Renal pelvis (tissue), 4 donors: ENCODE results near the gene DLGAP5. TPM values are rescaled to one million over a fixed set of nuclear protein-coding genes. Genes with fewer than 3 reads are reported as not detected.

Experiments
- DNase-seq: peaks from one replicate; pipeline ENCODE4 v3.0.0-alpha.2; 2013
- polyA plus RNA-seq, 3 donors: library from polyadenylated mRNA; unstranded; fragments of 120-200 nt; gene quantifications; one replicate each; pipeline ENCODE4 v1.2.1, GENCODE V29; 2013; ENCODE audit not compliant: insufficient read length in 3 of 3

The DLGAP5 gene
- polyA plus RNA-seq, 3 donors = 25.3 to 32.8 (median 27.6) TPM

DNA sequence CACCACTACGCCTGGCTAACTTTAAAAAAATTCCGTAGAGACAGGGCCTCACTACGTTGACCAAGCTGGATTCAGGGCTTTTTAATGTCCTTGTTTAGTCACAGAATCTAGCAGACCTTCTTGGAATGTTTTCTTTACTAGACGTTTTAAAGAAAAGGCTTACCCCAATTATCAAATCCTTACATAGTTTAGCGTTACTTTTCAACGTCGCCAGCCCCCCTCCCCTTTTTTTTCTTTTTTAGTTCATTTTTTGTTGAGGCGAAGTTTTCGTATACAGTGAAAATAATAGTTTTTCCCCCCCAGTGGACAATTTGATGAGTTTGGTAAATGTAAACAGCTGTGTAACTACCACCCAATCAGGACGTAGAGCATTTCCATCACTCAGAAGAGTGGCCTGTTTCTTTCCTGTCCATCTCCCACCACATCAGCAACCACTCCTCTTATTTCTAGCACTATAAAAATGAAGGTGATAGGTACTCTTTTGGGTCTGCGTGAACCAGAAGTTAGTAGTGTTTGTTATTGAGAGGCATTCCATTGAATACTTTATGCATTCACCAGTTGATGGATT, 753 bp upstream of the DLGAP5 start:
- DNase-seq = no peak

DNA sequence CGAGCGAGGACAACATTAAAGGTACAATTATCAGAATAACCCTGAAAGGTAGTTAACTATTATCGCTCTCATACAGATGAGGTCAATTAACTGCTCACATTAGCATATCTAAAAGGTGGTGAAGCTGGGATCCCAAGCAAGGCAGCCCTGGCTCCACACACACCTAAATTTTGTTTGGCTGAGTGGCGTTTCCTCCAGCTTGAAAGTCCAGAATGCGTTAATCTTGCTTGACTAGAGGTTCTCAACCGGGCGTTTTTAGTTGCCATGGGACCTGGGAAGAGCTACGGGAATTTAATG, 531 bp downstream of the DLGAP5 start:
- no peak for DNase-seq

DNA sequence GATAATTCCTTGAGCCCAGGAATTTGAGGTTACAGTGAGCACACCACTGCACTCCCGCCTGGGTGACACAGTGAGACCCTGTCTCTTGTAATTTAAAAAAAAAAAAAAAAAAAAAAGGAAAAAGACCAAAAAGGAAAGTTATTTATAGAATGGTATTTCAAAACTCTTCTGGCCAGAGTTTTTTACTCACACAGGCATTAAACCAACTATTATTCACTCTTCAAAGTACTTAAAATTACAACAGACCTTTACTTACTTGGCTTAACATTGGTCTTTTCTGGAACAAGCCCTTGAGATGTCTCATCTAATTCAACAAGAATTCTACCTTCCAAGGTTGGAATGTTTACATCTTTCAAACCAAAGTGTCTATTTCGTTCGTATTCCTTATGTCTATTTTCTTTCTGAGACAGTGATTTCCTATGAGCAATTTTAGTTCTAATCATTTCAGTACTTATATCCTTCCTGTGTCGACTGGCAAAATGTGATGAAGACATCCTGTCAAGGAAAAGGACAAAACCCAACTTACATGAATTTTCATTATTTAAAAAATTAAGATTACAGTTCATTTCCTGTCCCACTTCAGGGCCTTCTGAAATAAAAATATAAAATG, 2.6 kb downstream of the DLGAP5 start:
- no peak for DNase-seq

DNA sequence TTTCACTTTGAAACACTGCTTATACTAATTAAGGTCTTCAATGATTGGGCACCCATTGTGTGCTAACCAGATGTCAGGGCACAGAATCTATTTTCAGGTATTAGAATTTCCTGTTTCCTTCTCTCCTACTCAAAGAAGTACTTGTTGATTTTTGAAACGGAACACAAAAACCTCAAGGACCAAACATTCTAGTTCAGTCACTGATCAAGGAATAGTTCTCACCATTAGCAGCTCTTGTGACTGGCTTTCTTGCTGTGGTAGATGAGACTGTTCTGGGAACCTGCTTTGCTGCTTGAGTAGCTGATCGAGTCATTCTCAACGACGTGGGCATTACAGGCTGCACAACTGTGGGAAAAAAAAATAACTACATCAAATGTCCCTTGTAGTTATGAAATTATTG, 11.0 kb downstream of the DLGAP5 start:
- no peak for DNase-seq

DNA sequence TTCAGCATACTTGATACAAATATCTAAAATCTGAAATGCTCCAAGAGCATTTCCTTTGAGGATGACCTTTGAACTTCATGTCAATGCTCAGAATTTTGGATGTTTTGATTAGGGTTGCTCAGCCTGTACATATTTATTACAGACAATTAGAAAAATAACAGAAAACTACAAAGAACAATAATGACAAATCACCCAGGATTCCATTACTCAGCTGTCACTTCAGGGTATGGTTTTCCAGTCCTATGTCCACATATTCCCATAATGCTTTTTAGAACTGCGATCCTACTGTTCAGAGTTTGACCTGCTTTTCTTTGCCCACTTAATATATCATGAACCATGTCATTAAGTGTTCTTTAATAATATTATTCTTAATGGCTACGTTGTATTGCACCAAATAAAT, 11.4 kb downstream of the DLGAP5 start:
- DNase-seq = no peak

DNA sequence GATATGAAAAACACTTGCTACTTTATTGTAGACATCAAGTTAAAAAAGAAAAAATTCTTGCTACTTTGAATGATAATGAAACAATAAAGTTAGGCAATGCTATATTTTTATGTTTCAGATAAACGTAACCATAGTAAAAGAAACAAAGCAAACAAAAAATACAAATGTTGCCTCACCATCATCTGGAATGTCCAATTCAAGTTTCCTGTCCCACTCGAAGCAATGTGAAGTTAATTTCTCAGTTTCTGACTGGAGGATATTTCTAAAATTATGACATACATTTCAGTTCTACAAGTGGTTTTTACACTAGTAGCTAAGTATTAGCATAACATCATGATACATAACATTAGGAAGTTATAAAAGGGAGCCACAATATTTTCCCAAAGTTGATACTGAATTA, 20.9 kb downstream of the DLGAP5 start:
- no peak for DNase-seq

DNA sequence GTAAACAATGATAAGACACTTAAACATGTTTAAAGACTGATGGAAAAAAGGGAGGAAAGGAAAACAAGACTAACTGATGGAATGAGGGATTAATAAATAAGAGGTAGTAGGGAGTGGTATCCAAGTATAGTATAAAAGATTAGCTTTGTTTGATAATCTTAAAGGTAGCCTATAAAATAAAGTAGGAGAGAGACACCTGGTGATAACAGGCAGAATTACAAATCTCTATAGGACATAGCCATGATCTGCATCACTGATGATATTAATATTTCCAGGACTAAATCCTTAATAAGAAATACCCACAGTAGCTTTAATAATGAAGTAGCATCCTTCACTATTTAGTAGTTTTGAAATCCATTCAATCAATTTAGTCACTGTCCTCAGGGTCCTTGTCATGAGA, 30.4 kb downstream of the DLGAP5 start:
- peak; percentile 8 for DNase-seq

DNA sequence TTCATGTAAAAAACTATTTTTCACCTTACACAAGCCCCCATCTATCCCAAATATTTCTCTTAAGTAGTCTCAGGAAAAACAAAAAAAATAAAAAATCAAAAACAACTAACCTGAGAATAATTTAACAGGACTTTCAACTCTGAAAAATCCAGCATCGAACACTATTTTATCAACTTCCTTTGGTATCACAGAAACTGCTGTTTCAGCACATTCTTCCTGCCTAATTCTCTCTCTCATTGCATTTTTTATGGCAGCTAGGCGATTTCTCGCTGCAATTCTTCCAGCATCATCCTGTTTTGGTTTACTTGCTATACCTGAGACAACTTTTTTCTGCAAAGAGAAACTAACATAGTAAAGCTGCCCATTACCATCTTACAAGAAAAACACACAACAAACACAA, 33.0 kb downstream of the DLGAP5 start:
- no peak for DNase-seq

DNA sequence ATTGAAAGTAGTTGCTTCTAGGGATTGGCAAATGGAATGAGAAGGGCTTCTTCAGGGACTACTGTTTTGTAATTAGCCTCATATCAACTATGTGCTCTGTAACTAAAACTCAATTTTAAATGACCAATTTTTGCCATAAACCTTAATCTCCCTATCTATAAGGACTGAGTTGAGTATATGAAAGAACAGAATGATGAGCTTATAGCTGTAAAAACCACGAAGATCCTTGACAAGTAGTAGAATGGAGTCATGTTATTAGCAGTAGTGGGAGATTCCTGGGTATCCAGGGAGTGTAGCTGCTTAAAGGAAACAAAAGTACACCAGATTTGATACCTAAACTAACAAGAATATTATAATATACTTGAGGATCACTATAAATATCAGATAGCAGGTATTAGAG, 34.3 kb downstream of the DLGAP5 start:
- no peak for DNase-seq

DNA sequence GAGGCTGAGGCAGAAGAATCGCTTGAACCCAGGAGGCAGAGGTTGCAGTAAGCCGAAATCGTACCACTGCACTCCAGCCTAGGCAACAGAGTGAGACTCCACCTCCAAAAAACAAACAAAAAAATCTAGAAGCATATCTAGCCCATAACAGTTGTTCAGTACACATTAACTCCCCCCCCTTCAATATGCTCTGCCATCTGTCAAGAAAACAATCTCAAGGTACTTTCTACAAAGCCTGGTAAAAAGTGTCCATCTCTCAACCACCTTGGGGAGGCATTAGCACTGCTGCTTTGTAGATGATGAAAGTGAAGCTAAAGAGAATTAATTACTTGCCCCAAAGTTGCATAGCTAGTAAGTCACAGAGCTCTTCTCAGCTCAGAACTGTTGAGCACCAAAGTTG, 37.4 kb downstream of the DLGAP5 start:
- no peak for DNase-seq

DNA sequence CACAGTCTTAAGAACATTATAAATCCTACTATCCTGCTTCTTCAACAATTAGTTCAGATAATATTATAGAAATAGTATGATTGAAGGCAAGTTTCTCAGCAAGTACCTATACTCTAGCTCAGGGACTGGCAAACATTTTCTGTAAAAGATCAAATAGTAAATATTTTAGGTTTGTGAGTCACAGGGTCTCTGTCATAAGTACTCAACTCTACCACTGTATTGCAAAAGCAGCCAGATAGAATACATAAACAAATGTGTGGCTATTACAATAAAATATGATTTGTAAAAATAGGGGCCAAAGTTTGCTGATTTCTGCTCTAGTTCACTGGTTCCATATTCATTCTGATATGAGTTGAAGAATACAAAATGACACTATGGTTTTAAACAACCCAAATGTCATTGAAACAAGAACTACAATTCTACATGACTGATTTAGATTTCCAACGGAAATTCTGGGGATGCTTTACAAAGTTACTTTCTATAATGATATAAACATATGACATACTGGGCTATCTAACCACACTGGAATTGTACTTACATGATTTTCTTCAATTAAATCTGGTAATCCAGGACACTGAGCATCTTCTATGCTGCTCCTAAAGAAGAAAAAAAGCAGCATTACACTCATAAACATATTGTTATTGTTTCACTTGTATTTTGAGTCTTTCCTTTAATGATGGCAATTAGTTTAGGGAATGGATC, 39.2 kb downstream of the DLGAP5 start:
- DNase-seq = no peak

DNA sequence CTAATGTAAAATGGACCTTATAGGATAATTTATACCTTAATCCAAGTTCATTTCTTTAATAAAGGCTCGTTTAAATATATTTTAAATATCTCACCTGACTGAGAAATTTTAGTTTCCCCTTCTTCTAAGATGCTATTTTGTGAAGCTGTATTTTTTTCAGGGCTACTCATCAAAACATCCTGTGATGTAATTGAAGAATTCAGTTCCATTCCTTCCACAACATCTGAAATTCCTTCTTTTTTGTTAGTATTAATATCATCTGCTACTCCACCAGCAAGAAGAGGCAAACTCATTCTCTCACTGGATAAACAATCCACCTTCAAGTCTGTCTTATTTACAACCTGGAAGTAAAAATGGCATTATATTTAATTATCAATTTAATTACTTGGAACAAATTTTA, 39.8 kb downstream of the DLGAP5 start:
- DNase-seq = no peak

DNA sequence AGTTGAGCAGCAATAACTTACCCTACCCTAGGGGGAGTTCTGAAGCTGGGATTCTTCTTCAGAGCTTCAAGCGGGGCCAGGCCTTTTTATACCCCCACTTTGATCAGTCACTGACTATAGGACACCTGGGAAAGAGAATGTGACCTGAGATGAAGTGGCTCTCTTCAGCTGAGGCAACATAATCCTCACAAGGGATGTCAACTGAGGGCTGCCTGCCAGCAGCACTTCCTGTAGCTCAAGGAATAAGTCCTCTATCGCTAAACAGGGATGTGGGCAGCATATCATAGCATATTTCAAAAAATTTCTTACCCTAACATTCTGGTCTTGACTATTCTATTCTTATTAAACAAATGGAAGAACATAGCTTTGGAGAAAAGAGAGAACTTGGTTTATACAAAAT, 45.0 kb downstream of the DLGAP5 start:
- DNase-seq = no peak

DNA sequence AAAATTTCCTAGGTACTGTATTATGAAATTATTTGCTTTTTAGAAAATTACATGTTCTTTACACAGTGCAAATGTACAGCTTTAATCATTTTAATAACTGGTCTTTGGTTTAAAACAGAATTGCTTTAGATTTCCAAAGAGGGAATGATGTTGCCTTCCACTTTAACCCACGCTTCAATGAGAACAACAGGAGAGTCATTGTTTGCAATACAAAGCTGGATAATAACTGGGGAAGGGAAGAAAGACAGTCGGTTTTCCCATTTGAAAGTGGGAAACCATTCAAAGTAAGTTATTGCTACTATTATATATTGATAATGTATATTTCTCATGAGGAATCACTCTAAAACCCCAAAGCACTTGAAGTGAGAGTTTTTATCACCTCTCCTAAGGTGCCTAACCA, 48.9 kb downstream of the DLGAP5 start:
- DNase-seq = no peak

DNA sequence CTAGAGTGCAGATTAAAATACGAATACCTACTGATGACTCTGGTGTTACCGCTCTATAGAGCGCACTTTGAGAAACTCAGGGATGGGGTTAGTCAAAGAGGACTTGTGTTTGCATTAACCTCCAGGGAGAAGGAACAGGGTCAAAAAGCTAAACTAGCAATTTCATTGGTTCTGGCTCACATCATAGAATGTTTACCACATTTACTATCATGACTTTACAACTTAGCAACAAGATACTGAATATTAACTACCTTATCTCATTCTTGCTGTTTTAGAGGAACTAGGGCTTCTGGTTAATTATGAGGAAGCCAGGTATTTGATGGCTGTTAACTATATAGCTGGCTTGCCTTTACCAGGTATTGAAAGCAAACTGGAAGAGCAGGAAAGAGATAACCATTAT, 49.6 kb downstream of the DLGAP5 start:
- no peak for DNase-seq

DNA sequence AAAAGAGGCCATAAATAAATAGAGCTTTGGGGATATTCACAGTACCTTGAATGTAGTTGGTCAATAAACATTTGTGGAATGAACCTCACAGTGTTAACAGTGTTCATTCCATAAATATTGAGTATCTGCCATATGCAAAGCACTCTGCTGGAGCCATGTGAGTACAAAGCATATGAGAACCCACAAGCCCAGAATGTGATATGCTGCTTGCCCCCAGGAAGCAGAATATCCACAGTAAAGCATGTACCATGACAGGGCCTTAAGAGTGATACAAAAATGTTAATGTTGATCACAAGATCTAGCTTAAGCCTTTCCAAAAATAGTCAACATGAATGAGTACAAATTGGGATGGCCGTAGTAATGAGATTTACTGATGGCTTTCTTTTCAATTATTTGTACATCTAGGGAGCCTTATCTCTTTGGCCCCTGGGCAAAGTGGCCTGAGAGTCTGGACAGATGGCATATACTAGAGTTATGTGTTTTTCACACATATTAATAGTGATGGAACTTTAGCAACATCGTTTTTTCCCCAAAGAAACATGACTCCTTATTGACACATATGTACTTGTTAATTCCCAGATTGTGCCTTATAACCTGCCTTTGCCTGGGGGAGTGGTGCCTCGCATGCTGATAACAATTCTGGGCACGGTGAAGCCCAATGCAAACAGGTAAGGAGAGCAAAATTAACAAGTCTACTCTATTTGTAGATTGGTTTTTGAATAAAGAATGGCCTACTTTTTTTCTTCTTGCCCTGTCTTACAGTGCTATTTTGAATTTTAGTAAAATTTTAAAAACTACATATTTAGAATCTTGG, 51.5 kb downstream of the DLGAP5 start:
- DNase-seq = no peak

DNA sequence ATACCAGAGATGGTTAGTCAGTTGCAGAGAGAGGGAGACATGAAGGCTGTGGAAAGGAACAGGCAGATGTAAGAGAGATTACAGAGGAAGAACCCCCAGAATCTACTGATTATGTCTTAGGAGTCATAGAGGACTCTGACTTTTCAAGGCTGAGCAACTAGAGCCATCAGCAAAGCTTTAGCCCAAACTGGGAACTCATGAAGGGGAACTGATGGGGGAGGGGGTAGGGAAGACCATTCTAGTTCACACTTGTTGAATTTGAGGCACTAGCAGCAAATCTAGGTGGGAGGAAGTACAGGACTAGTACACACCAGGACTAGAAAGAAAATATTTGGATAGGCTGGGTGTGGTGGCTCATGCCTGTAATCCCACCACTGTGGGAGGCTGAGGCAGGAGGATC, 52.2 kb downstream of the DLGAP5 start:
- DNase-seq = no peak

DNA sequence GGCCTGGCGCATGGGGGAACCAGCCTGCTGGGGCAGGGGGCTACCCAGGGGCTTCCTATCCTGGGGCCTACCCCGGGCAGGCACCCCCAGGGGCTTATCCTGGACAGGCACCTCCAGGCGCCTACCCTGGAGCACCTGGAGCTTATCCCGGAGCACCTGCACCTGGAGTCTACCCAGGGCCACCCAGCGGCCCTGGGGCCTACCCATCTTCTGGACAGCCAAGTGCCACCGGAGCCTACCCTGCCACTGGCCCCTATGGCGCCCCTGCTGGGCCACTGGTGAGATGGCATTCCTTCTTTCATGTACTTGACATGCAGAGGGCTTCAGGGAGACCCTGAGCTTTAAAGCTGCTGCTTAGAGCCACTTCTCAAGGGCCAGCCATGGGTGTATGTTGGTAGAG, 53.3 kb downstream of the DLGAP5 start:
- DNase-seq = no peak

DNA sequence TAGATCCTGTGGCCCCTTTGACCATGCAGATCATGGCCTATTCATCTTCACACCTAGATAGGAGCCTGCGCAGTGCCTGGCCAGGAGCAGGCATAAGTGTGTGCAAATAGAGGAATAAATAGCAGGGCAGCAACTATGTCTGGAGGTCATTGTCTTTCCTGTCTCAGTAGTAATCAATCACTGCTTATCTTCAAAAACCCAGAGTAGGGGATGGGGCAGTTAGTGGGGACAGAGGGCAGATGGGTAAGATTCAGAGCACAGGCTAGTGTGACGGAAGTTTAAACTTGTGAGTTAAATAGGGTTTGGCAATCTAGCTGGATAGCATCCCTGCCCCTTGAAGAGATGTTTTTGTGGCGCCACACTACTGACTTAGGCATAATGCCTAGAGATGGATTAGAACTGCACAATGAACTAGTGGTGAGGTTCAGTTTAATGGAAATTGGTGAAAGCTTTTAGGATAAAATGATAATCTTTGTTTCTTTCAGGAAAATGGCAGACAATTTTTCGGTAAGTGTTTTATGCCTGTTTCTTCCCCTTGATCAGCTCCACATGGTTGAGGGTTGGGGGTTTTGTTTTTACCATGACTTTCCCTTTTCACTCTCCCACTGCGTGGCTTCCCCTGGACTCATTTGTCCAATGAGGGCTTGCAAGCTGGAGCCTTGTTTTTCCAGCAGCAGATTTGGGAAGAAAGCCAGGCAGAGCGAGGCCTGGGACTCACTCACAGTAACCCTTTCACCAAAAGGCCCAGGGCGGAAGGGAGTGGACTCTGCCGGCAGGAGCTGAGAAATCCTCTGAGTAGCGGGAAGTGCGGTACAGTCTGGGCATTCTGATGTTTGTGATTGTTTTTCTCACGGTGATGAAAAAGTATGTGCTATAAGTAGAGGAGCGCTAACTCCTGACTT, 54.2 kb downstream of the DLGAP5 start:
- peak; percentile 46 for DNase-seq

DNA sequence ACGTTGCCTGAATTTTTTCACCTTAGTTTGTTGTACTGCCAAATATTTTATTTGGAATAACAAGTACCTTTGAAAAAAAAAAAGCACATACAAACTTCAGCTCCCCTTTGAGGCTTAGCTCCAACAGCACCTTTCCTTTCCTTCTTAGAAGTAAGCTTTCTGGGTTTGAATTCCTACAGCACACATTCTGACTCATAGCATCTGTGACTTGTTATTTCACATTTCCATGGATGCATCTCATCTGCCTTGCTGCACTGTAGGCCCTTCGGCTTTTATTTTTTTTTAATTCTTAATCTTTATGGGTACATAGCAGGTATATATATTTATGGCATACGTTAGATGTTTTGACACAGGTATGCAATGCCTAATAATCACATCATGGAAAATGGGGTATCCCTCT, 55.1 kb downstream of the DLGAP5 start:
- no peak for DNase-seq

DNA sequence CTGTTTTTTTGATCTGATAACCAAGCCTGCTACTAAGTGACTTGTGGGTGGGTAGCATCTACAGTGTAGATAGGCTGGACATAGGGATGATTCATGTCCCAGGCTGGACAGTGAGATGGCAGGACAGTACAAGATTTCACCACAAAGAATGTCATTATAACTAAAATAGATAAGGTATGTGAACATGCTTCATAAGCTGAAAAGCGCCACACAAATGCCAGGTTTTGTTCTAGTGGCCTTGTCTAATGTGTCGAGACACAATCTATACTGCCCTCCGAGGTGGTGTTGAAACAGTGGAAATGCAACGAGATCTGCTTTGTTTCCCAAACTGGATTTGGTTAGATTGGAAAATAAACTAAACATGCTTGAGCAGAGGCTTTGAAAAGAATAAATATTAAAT, 58.0 kb downstream of the DLGAP5 start:
- no peak for DNase-seq
